Measurements from ENCODE around the gene SLC43A2.
A peak's percentile ranks its signal among the peaks of the same experiment; 100 is the strongest.

The SLC43A2 gene

DNA sequence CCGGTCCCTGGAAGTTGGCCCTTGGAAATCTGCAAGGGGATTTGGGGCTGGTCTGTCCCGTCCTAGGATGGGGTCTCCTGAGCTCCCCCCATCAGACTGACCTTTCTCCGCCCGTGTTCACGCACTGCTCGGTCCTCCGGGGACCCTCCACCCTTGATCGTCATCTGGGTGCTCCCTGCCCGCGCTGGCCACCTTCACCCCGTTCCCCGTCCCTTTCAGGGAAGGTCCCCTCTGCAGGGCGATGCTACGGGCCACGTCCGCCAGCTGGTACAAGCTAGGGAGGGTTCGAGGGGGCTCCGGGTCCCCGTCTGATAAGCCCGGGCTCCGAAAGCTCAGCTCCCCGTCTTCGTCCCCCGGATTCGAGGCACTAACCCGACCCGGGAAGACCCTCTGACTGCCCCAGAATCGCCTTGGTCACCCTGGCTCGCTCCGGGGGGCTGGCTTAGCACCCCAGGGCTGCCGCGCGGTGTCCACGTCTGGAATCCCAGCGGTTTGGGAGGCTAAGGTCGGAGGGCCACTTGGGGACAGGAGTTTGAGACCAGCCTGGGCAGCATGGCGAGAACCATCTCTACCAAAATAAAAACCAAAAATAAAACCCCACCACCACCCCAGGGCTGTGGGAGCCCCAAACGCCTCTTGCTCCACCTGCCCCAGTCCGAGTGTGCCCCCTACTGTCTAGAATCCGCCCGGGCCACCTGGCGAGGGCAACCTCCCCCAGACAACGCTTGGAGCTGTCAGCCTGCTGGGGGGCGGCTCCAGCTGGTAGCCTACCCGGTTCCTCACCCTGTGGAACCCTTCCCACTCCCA is 1.1 kb upstream of the SLC43A2 start (continued):
- TF ChIP-seq, protein P1, sequence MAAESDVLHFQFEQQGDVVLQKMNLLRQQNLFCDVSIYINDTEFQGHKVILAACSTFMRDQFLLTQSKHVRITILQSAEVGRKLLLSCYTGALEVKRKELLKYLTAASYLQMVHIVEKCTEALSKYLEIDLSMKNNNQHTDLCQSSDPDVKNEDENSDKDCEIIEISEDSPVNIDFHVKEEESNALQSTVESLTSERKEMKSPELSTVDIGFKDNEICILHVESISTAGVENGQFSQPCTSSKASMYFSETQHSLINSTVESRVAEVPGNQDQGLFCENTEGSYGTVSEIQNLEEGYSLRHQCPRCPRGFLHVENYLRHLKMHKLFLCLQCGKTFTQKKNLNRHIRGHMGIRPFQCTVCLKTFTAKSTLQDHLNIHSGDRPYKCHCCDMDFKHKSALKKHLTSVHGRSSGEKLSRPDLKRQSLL (tag by site-specific recombination; IDR thresholded peaks at IDR 0.05) = no peak
- TF ChIP-seq EGR2 (tag by site-specific recombination; IDR thresholded peaks at IDR 0.05; ENCODE audit: low read depth) (peak; percentile 36), ZNF266 (tag by site-specific recombination; IDR thresholded peaks at IDR 0.05; ENCODE audit: low read depth) (no peak), KLF9 (tag by site-specific recombination; IDR thresholded peaks at IDR 0.05; ENCODE audit: low read depth) (peak; percentile 51; the same call in 1 of the 2 replicates), ZNF654 (tag by site-specific recombination; IDR thresholded peaks at IDR 0.05; ENCODE audit: low read depth) (peak; percentile 91), ZBTB48 (tag by site-specific recombination; IDR thresholded peaks at IDR 0.05) (0 out of 2 replicates have a peak, but pooled peaks have one; percentile 25), KLF16 (tag by site-specific recombination; IDR thresholded peaks at IDR 0.05) (no peak), ZBTB1 (tag by site-specific recombination; IDR thresholded peaks at IDR 0.05) (no peak), ZNF76 (tag by site-specific recombination; IDR thresholded peaks at IDR 0.05; ENCODE audit: borderline replicate concordance, low read depth) (no peak), BCL11A (tag by site-specific recombination; IDR thresholded peaks at IDR 0.05; ENCODE audit: low read depth) (0 out of 2 replicates have a peak, but pooled peaks have one; percentile 12), GLIS2 (tag by site-specific recombination; IDR thresholded peaks at IDR 0.05) (peak; percentile 90), ZNF214 (tag by site-specific recombination; IDR thresholded peaks at IDR 0.05; ENCODE audit: borderline replicate concordance) (no peak), ZNF248 (tag by site-specific recombination; IDR thresholded peaks at IDR 0.05) (no peak), ZBTB7A (tag by site-specific recombination; IDR thresholded peaks at IDR 0.05; ENCODE audit: low read depth) (peak; percentile 16; the same call in 1 of the 2 replicates), OSR2 (tag by site-specific recombination; IDR thresholded peaks at IDR 0.05) (no peak), PRDM1 (tag by site-specific recombination; IDR thresholded peaks at IDR 0.05) (no peak), ZNF302 (tag by site-specific recombination; IDR thresholded peaks at IDR 0.05; ENCODE audit: low read depth) (no peak), ZSCAN30 (tag by site-specific recombination; IDR thresholded peaks at IDR 0.05) (no peak), ZNF155 (tag by site-specific recombination; IDR thresholded peaks at IDR 0.05) (no peak), ZBTB8A (tag by site-specific recombination; IDR thresholded peaks at IDR 0.05) (peak; percentile 67), GLIS1 (tag by site-specific recombination; IDR thresholded peaks at IDR 0.05) (peak; percentile 98), WT1 (tag by site-specific recombination; IDR thresholded peaks at IDR 0.05) (0 out of 2 replicates have a peak, but pooled peaks have one; percentile 10), ZNF335 (tag by site-specific recombination; conservative IDR thresholded peaks at IDR 0.05) (peak; percentile 79), ZEB2 (tag by site-specific recombination; IDR thresholded peaks at IDR 0.05) (peak; percentile 23; the same call in 1 of the 2 replicates)
- TF ChIP-seq, protein P2, sequence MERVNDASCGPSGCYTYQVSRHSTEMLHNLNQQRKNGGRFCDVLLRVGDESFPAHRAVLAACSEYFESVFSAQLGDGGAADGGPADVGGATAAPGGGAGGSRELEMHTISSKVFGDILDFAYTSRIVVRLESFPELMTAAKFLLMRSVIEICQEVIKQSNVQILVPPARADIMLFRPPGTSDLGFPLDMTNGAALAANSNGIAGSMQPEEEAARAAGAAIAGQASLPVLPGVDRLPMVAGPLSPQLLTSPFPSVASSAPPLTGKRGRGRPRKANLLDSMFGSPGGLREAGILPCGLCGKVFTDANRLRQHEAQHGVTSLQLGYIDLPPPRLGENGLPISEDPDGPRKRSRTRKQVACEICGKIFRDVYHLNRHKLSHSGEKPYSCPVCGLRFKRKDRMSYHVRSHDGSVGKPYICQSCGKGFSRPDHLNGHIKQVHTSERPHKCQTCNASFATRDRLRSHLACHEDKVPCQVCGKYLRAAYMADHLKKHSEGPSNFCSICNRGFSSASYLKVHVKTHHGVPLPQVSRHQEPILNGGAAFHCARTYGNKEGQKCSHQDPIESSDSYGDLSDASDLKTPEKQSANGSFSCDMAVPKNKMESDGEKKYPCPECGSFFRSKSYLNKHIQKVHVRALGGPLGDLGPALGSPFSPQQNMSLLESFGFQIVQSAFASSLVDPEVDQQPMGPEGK (tag by site-specific recombination; IDR thresholded peaks at IDR 0.05) = peak; percentile 52
- TF ChIP-seq, protein P3, sequence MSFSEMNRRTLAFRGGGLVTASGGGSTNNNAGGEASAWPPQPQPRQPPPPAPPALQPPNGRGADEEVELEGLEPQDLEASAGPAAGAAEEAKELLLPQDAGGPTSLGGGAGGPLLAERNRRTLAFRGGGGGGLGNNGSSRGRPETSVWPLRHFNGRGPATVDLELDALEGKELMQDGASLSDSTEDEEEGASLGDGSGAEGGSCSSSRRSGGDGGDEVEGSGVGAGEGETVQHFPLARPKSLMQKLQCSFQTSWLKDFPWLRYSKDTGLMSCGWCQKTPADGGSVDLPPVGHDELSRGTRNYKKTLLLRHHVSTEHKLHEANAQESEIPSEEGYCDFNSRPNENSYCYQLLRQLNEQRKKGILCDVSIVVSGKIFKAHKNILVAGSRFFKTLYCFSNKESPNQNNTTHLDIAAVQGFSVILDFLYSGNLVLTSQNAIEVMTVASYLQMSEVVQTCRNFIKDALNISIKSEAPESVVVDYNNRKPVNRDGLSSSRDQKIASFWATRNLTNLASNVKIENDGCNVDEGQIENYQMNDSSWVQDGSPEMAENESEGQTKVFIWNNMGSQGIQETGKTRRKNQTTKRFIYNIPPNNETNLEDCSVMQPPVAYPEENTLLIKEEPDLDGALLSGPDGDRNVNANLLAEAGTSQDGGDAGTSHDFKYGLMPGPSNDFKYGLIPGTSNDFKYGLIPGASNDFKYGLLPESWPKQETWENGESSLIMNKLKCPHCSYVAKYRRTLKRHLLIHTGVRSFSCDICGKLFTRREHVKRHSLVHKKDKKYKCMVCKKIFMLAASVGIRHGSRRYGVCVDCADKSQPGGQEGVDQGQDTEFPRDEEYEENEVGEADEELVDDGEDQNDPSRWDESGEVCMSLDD (tag by site-specific recombination; IDR thresholded peaks at IDR 0.05) = peak; percentile 79; the same call in 1 of the 2 replicates
- TF ChIP-seq, protein P4, sequence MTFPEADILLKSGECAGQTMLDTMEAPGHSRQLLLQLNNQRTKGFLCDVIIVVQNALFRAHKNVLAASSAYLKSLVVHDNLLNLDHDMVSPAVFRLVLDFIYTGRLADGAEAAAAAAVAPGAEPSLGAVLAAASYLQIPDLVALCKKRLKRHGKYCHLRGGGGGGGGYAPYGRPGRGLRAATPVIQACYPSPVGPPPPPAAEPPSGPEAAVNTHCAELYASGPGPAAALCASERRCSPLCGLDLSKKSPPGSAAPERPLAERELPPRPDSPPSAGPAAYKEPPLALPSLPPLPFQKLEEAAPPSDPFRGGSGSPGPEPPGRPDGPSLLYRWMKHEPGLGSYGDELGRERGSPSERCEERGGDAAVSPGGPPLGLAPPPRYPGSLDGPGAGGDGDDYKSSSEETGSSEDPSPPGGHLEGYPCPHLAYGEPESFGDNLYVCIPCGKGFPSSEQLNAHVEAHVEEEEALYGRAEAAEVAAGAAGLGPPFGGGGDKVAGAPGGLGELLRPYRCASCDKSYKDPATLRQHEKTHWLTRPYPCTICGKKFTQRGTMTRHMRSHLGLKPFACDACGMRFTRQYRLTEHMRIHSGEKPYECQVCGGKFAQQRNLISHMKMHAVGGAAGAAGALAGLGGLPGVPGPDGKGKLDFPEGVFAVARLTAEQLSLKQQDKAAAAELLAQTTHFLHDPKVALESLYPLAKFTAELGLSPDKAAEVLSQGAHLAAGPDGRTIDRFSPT (tag by site-specific recombination; IDR thresholded peaks at IDR 0.05) = peak; percentile 44; the same call in 1 of the 2 replicates
- TF ChIP-seq, protein P5, sequence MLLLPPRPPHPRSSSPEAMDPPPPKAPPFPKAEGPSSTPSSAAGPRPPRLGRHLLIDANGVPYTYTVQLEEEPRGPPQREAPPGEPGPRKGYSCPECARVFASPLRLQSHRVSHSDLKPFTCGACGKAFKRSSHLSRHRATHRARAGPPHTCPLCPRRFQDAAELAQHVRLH (tag by site-specific recombination; IDR thresholded peaks at IDR 0.05) = peak; percentile 46; the same call in 1 of the 2 replicates
- TF ChIP-seq, protein P6, sequence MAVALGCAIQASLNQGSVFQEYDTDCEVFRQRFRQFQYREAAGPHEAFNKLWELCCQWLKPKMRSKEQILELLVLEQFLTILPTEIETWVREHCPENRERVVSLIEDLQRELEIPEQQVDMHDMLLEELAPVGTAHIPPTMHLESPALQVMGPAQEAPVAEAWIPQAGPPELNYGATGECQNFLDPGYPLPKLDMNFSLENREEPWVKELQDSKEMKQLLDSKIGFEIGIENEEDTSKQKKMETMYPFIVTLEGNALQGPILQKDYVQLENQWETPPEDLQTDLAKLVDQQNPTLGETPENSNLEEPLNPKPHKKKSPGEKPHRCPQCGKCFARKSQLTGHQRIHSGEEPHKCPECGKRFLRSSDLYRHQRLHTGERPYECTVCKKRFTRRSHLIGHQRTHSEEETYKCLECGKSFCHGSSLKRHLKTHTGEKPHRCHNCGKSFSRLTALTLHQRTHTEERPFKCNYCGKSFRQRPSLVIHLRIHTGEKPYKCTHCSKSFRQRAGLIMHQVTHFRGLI (tag by site-specific recombination; IDR thresholded peaks at IDR 0.05) = no peak
